GM12892 (cell line): ENCODE data around the gene RASGRP3.

ENCODE experiments used
- POLR2A ChIP-seq: IDR thresholded peaks from 2 replicates; pipeline ENCODE4 v1.6.1; 2011; ENCODE audit warnings: low read depth, low read length, control low read depth
- TAF1 ChIP-seq: IDR thresholded peaks from 2 replicates; pipeline ENCODE4 v1.6.1; 2011; ENCODE audit warnings: low read depth, mild to moderate bottlenecking, control low read depth, low read length, borderline replicate concordance

GRCh38 chr2:33492399-33493134 is 16.1 kb downstream of the RASGRP3 start:
- TF ChIP-seq TAF1 (no peak), POLR2A (peak; percentile 59)
